Activated naive CD4-positive, alpha-beta T cell treated with anti-CD3 and anti-CD28 coated beads, Interleukin-2, amount 50 U/mL, for 72 hours (primary cell): ENCODE measurements around the gene C8G. TPM values are rescaled to one million over a fixed set of nuclear protein-coding genes. Genes with fewer than 3 reads are reported as not detected.

Experiments
- ATAC-seq, 2 donors: fragments of 150-1000 bp; cut with Tn5 transposase; 2 replicates each; pipeline ENCODE4 v1.10.0; 2021; ENCODE audit warnings: mild to moderate bottlenecking in 2 of 2, moderate library complexity in 2 of 2
- DNase-seq, 2 donors: peaks; one replicate each; pipeline ENCODE4 v3.0.0; 2021 to 2022; ENCODE audit warnings: low spot score in 2 of 2
- H3K27ac Mint-ChIP-seq, 2 donors: one replicate each; pipeline ENCODE4 v1.8.0; 2022; ENCODE audit warnings: mild to moderate bottlenecking in 2 of 2, mixed read lengths in 2 of 2
- H3K36me3 Mint-ChIP-seq, 2 donors: one replicate each; pipeline ENCODE4 v1.8.0; 2022; ENCODE audit warnings: mixed read lengths in 2 of 2
- H3K9me3 Mint-ChIP-seq, 2 donors: one replicate each; pipeline ENCODE4 v1.8.0; 2022; ENCODE audit warnings: mixed read lengths in 2 of 2
- total RNA-seq, 2 donors: library from RNA; stranded (reverse); gene quantifications; one replicate each; pipeline ENCODE4 v1.2.3, GENCODE V29; 2022

C8G gene
- total RNA-seq, 2 donors from 2014 or later, result 1.5 to 2.5 TPM

- Mint-ChIP-seq H3K27ac (peak overlapping the region; percentile 45 to 73), H3K9me3 (no peaks in the 10 kb centered on the region), H3K36me3 (peaks cover 19 to 21% of the 10 kb centered on the region in 2 donors)
- DNase-seq (no peak), ATAC-seq (no peak)
Observed at GRCh38 chr9:136915632-136916329, 29.3 kb upstream of the C8G start.

- DNase-seq (no peak), ATAC-seq (peak; percentile 46 to 63)
- peaks cover 19 to 21% of the 10 kb centered on the region in 2 donors for H3K36me3 Mint-ChIP-seq
- no peaks in the 10 kb centered on the region for H3K9me3 Mint-ChIP-seq
- peak overlapping the region; percentile 32 to 58 for H3K27ac Mint-ChIP-seq
Observed at GRCh38 chr9:136916330-136917184, 28.5 kb upstream of the C8G start.

DNA sequence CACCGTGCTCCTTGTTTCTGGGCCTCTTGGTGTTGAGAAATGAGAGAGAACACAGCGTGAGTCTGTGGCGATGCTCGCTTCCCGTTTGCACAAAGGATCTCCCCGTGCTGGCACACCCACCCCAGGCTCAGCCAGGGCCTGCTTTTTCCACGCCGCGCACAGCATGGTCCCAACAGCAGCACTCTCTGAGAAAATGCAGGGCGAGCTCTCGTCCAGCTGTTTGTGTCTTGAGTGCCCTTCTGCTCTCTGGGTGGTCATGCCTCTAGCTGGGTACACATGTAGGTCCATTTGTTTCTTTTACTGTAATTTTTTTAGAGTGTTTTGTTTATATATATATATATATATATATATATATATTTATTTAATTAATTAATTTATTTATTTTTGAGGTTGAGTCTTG lies 27.1 kb upstream of the C8G start:
- Mint-ChIP-seq H3K9me3 (no peaks in the 10 kb centered on the region), H3K36me3 (peaks cover 19 to 21% of the 10 kb centered on the region in 2 donors), H3K27ac (no peak overlapping the region)
- no peak for DNase-seq
- no peak for ATAC-seq

DNA sequence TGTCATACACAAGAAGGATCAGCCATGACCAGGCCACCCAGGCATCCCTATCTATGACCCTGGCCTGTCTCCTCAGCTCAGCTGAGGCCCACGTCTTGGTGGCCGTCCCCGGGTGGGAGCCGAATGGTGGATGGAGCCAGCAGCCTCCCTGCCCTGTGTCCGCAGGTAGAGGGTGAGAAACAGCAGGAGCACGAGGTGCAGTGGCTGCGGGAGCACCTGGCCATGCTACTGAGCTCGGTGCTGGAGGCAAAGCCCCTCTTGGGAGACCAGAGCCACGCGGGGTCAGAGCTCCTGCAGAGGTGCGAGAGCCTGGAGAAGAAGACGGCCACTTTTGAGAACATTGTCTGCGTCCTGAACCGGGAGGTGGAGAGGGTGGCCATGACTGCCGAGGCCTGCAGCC lies 25.0 kb upstream of the C8G start:
- ATAC-seq (no peak), DNase-seq (no peak)
- H3K36me3 Mint-ChIP-seq, result peaks cover 17 to 19% of the 10 kb centered on the region in 2 donors
- H3K27ac Mint-ChIP-seq, result peak overlapping the region; percentile 36 to 92
- H3K9me3 Mint-ChIP-seq, result no peaks in the 10 kb centered on the region

DNA sequence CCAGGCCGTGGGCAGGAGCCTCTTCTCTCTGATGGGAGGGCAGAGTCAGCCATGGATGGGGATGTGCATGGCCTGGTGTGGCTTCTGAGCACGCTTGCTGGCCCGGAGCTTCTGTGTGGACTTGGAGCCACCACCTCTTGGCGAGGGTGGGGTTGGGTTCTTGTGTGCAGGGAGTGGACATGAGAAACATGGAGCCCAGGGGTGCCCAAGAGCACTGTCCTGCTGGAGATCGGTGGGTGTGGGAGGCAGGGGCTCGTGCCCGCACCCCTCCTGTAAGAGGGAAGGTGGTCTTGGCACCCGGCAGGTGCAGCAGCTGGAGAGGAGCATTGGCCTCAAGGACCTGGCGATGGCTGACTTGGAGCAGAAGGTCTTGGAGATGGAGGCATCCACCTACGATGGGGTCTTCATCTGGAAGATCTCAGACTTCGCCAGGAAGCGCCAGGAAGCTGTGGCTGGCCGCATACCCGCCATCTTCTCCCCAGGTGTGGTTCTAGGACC lies 24.3 kb upstream of the C8G start:
- ATAC-seq (no peak), DNase-seq (no peak)
- peak overlapping the region; percentile 36 to 57 for H3K27ac Mint-ChIP-seq
- no peaks in the 10 kb centered on the region for H3K9me3 Mint-ChIP-seq
- peaks cover 12 to 17% of the 10 kb centered on the region in 2 donors for H3K36me3 Mint-ChIP-seq

GRCh38 chr9:136921307-136921706 lies 23.7 kb upstream of the C8G start:
- no peak overlapping the region for H3K27ac Mint-ChIP-seq
- ATAC-seq (no peak), DNase-seq (no peak)
- H3K36me3 Mint-ChIP-seq, result peaks cover 8 to 13% of the 10 kb centered on the region in 2 donors
- H3K9me3 Mint-ChIP-seq, result no peaks in the 10 kb centered on the region

GRCh38 chr9:136921718-136922117 lies 23.3 kb upstream of the C8G start:
- Mint-ChIP-seq H3K27ac (peak overlapping the region in 1 of 2 donors; percentile 81), H3K9me3 (no peaks in the 10 kb centered on the region), H3K36me3 (peaks cover 7 to 13% of the 10 kb centered on the region in 2 donors)
- no peak for DNase-seq
- no peak for ATAC-seq

DNA sequence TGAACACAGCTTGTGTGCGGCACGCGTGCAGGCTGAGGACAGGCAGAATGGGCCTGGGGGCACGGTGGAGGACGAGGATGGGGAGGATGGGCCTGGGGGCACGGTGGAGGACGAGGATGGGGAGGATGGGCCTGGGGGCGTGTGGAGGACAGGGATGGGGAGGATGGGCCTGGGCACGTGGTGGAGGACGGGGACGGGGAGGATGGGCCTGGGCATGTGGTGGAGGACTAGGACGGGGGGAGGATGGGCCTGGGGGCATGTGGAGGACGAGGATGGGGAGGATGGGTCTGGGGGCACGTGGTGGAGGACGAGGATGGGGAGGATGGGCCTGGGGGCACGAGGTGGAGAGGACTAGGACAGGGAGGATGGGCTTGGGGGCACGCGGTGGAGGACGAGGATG lies 22.5 kb upstream of the C8G start:
- DNase-seq (no peak), ATAC-seq (no peak)
- H3K36me3 Mint-ChIP-seq, result peaks cover 0 to 11% of the 10 kb centered on the region in 2 donors
- H3K27ac Mint-ChIP-seq, result peak overlapping the region; percentile 27 to 81
- no peaks in the 10 kb centered on the region for H3K9me3 Mint-ChIP-seq

DNA sequence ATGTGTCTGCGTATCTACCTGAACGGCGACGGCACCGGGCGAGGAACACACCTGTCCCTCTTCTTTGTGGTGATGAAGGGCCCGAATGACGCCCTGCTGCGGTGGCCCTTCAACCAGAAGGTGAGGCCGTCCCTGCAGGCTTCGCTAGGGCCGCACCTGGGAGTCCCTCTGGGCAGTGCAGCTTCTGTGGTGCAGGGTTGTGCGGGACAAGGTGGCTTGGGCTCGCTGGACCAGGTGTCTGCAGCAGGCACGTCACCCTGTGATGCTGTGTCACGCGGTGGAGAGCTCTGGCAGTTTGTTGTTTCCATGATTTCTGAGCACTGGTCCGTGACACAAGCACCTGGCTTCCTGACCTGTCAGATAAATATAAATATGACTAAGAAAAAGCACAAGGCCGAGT lies 21.2 kb upstream of the C8G start:
- Mint-ChIP-seq H3K9me3 (no peaks in the 10 kb centered on the region), H3K27ac (no peak overlapping the region), H3K36me3 (peaks cover 0 to 16% of the 10 kb centered on the region in 2 donors)
- ATAC-seq, result no peak
- no peak for DNase-seq

GRCh38 chr9:136925414-136926153 lies 19.5 kb upstream of the C8G start:
- Mint-ChIP-seq H3K36me3 (peaks cover 0 to 9% of the 10 kb centered on the region in 2 donors), H3K9me3 (no peaks in the 10 kb centered on the region), H3K27ac (no peak overlapping the region)
- DNase-seq (no peak), ATAC-seq (no peak)

- peak in 1 of 2 donors; percentile 21 for ATAC-seq
- H3K36me3 Mint-ChIP-seq, result peaks cover under 1 to 9% of the 10 kb centered on the region in 2 donors
Observed at GRCh38 chr9:136926154-136926704, 18.8 kb upstream of the C8G start.

GRCh38 chr9:136926749-136927148 lies 18.3 kb upstream of the C8G start:
- Mint-ChIP-seq H3K27ac (peak overlapping the region in 1 of 2 donors; percentile 80), H3K9me3 (no peaks in the 10 kb centered on the region), H3K36me3 (peaks cover 6 to 9% of the 10 kb centered on the region in 2 donors)
- DNase-seq (no peak), ATAC-seq (no peak)

More at GRCh38 chr9:136926154-136926704, 18.8 kb upstream of the C8G start:
- Mint-ChIP-seq H3K9me3 (no peaks in the 10 kb centered on the region), H3K27ac (peak overlapping the region in 1 of 2 donors; percentile 80)
- no peak for DNase-seq

DNA sequence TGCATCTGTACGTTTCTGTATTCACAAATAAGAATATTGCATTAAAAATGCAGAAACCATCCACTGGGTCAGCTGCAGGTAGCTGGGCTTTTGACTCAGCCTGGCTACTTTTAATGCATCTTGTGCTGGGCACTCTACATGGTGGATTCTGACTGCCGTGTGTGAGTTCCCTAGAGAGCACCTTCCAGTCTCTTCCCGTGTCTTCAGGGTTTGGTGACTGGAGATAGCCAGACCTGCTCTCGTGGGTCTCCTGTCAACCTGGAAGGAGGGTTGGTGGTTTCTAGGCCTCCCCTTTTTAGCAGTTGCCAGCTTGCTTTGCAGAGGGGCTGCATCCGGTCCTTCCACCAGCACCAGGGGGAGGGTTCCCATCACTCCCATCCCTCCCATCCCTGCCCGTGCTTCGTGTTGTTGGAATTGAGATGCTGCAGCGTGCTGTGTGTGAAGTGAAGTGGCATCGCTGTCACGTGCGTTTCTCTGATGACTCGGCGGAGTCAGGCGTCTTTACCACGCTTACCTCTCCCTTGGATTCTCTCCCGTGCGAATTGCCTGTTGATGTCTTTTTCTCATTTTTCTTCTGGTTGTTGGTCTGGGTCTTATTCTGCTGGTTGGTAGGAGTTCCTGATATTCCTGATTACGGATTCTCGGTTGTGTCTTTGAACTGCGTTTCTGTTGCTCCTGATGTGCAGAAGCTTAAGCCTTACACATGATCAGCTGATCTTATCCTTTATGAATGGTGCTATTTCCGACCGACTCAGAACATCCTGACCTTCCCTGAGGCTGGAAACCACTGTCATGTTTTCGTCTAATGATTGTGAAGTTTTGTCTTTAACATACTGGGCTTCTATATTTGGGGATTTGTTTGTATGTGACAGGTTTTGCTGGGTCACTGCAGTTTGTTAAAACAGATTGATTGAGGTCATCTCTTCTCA lies 17.4 kb upstream of the C8G start:
- Mint-ChIP-seq H3K9me3 (no peaks in the 10 kb centered on the region), H3K36me3 (peaks cover 9 to 13% of the 10 kb centered on the region in 2 donors), H3K27ac (peak overlapping the region; percentile 63 to 80)
- ATAC-seq, result no peak
- no peak for DNase-seq

- peaks cover 9 to 20% of the 10 kb centered on the region in 2 donors for H3K36me3 Mint-ChIP-seq
- H3K27ac Mint-ChIP-seq, result peak overlapping the region in 1 of 2 donors; percentile 75
- peaks cover 0 to 6% of the 10 kb centered on the region in 2 donors for H3K9me3 Mint-ChIP-seq
- DNase-seq, result no peak
- ATAC-seq, result peak; percentile 14 to 36
Observed at GRCh38 chr9:136928591-136928990, 16.5 kb upstream of the C8G start.

- H3K27ac Mint-ChIP-seq, result peak overlapping the region; percentile 31 to 47
- H3K36me3 Mint-ChIP-seq, result peaks cover 9 to 20% of the 10 kb centered on the region in 2 donors
- ATAC-seq, result no peak
- peaks cover 0 to 6% of the 10 kb centered on the region in 2 donors for H3K9me3 Mint-ChIP-seq
- no peak for DNase-seq
Observed at GRCh38 chr9:136930014-136930413, 15.0 kb upstream of the C8G start.
